ENCODE data around the gene KLHL40. TPM values are rescaled to one million over a fixed set of nuclear protein-coding genes. Genes with fewer than 3 reads are reported as not detected.

Gene KLHL40
- total RNA-seq, 3 donors from 2014 or later (not counting 1 experiment from before 2014, with no cell fraction given) = not detected

DNA sequence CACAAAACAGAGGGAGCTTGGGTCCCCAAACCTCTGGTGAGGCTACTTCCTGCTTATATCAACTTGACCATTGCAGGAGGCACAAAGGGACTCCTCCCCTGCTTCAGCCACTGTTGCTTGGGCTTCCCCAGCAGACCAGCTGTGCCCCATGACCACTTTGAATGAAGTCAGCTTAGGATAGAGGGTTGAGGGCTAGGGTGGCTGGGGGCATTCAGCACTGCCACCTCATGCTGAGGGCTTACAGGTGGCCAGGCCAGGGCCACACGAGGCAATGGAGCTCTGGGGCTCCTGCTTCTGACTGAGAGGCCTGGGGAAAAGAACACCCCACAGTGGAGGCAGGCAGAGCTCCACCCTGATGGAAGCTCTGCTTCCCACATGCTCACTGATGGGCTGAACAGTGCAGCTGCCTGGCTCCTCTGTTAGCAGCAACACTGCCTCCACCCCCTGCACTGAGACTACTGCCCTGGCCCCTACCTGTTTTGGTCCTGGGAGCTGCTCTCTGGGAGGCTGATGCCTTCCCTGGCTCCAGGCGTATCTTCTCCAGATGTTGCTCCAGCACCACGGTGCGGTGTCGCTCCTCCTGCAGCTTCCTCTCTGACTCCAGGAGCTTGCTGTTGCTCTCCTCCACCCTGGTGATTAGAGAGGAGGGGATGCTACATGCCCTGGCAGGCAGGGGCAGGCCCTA is 27.5 kb downstream of the KLHL40 start:
- Mint-ChIP-seq H3K4me3 (no peak overlapping the region), H3K27ac (no peak overlapping the region), H3K9me3 (no peaks in the 10 kb centered on the region), H3K4me1 (no peaks in the 10 kb centered on the region), H3K36me3 (no peaks in the 10 kb centered on the region), H3K27me3 (ENCODE audit: low read depth in 2 of 2) (peaks cover 5 to 12% of the 10 kb centered on the region in 2 donors)
- DNase-seq (no peak), ATAC-seq (no peak)
- no peaks in the 10 kb centered on the region for H3K27me3 ChIP-seq (ENCODE audit: control insufficient read depth, insufficient read depth, low read length)
- 67% methylated on average over 5 of the region's 5 CpGs for WGBS (ENCODE audit: insufficient coverage)
- no peaks in the 10 kb centered on the region for H3K9me3 ChIP-seq (ENCODE audit: control insufficient read depth, insufficient read depth, low read length)
- TF ChIP-seq CTCF (IDR thresholded peaks at IDR 0.05) = no peak
- H3K27ac ChIP-seq (ENCODE audit: low read length) = no peak overlapping the region
- intact Hi-C loops (cut with micrococcal nuclease) = no loop called here
- H3K4me1 ChIP-seq (ENCODE audit: control insufficient read depth, insufficient read depth, low read length) = no peaks in the 10 kb centered on the region
- no peak overlapping the region for H3K4me3 ChIP-seq (ENCODE audit: low read length)
- H3K36me3 ChIP-seq (ENCODE audit: control insufficient read depth, insufficient read depth, low read length) = no peaks in the 10 kb centered on the region

DNA sequence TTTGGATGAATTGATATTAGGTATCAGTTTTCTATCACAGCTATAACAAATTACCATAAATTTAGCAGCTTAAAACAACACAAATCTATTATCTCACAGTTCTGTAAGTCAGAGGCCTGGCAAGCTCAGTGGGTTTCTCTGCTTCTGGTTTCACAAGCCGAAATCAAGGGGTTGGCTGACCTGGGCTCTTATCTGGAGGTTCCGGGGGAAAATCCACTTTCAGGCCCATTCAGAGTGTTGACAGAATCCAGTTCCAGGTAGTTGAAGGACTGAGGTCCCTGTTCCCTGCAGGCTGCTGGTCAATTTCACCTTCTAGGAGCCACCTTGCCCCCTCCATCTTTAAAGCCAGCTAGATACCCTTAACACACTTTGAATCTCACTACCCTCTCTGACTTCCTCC is 28.4 kb downstream of the KLHL40 start:
- Histone ChIP-seq H3K27ac (ENCODE audit: low read length) (no peak overlapping the region), H3K9me3 (ENCODE audit: control insufficient read depth, insufficient read depth, low read length) (no peaks in the 10 kb centered on the region), H3K27me3 (ENCODE audit: control insufficient read depth, insufficient read depth, low read length) (no peaks in the 10 kb centered on the region), H3K36me3 (ENCODE audit: control insufficient read depth, insufficient read depth, low read length) (no peaks in the 10 kb centered on the region), H3K4me3 (ENCODE audit: low read length) (no peak overlapping the region), H3K4me1 (ENCODE audit: control insufficient read depth, insufficient read depth, low read length) (no peaks in the 10 kb centered on the region)
- TF ChIP-seq CTCF (IDR thresholded peaks at IDR 0.05) = no peak
- DNase-seq = no peak
- no peak for ATAC-seq
- WGBS (ENCODE audit: insufficient coverage) = 83% methylated on average over 2 of the region's 2 CpGs
- intact Hi-C loops (cut with micrococcal nuclease) = no loop called here
- peaks cover 5 to 12% of the 10 kb centered on the region in 2 donors for H3K27me3 Mint-ChIP-seq (ENCODE audit: low read depth in 2 of 2)
- no peaks in the 10 kb centered on the region for H3K9me3 Mint-ChIP-seq
- no peaks in the 10 kb centered on the region for H3K36me3 Mint-ChIP-seq
- no peaks in the 10 kb centered on the region for H3K4me1 Mint-ChIP-seq
- H3K27ac Mint-ChIP-seq = no peak overlapping the region
- no peak overlapping the region for H3K4me3 Mint-ChIP-seq

- 88% methylated on average over 4 of the region's 4 CpGs for WGBS (ENCODE audit: insufficient coverage)
Observed at GRCh38 chr3:42714171-42714852, 29.0 kb downstream of the KLHL40 start.

More at GRCh38 chr3:42714171-42714852, 29.0 kb downstream of the KLHL40 start:
- no peak overlapping the region for H3K27ac ChIP-seq (ENCODE audit: low read length)
- DNase-seq (no peak), ATAC-seq (no peak)
- Mint-ChIP-seq H3K4me1 (no peaks in the 10 kb centered on the region), H3K9me3 (no peaks in the 10 kb centered on the region), H3K27ac (no peak overlapping the region), H3K36me3 (no peaks in the 10 kb centered on the region), H3K27me3 (ENCODE audit: low read depth in 2 of 2) (peaks cover 7 to 15% of the 10 kb centered on the region in 2 donors), H3K4me3 (no peak overlapping the region)
- H3K9me3 ChIP-seq (ENCODE audit: control insufficient read depth, insufficient read depth, low read length) = no peaks in the 10 kb centered on the region
- TF ChIP-seq CTCF (IDR thresholded peaks at IDR 0.05) = no peak
- intact Hi-C loops (cut with micrococcal nuclease) = no loop called here
- no peaks in the 10 kb centered on the region for H3K36me3 ChIP-seq (ENCODE audit: control insufficient read depth, insufficient read depth, low read length)
- no peaks in the 10 kb centered on the region for H3K27me3 ChIP-seq (ENCODE audit: control insufficient read depth, insufficient read depth, low read length)
- no peaks in the 10 kb centered on the region for H3K4me1 ChIP-seq (ENCODE audit: control insufficient read depth, insufficient read depth, low read length)
- no peak overlapping the region for H3K4me3 ChIP-seq (ENCODE audit: low read length)
